ENCODE results near the gene CD2AP. TPM values are rescaled to one million over a fixed set of nuclear protein-coding genes. Genes with fewer than 3 reads are reported as not detected.

The CD2AP gene
- total RNA-seq, 1 experiment from 2014 or later, result 20.6 TPM

DNA sequence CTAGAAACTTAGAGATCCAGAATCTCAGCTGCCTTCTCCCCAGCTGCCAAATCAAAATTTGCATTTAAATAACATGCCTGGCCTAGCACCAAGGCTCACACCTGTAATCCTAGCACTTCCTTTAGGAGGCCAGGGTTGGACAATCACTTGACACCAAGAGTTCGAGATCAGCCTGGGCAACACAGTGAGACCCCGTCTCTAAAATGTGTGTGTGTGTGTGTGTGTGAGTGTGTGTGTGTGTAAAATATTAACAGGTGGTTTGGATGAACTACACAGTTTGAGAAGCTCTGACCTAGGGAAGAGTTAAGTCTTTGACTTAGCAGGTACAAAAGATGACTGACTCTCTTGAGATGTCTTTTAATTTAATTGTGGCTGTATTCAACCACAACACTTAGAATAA, 20.2 kb upstream of the CD2AP start:
- intact Hi-C loops (cut with micrococcal nuclease; ENCODE audit: unreplicated experiment), result no loop called here
- ChIA-PET POLR2A (ENCODE audit: low non-redundant PET) (no interaction called here), CTCF (no interaction called here)
- Histone ChIP-seq H3K9me3 (ENCODE audit: low read depth, low read length, poor library complexity, severe bottlenecking) (no peaks in the 10 kb centered on the region), H3K27me3 (replicated peaks; ENCODE audit: insufficient read depth, low read depth, low read length, poor library complexity) (no peaks in the 10 kb centered on the region), H3K4me3 (ENCODE audit: low read depth, low read length, poor library complexity, severe bottlenecking) (no peak overlapping the region), H3K36me3 (ENCODE audit: insufficient read depth, low read length, poor library complexity, severe bottlenecking) (no peaks in the 10 kb centered on the region), H3K27ac (ENCODE audit: low read depth, low read length, poor library complexity, severe bottlenecking) (no peak overlapping the region), H3K4me1 (ENCODE audit: insufficient read depth, low read length, poor library complexity, severe bottlenecking) (no peaks in the 10 kb centered on the region)
- no TSS peak for BruUV-seq (replicated peaks)
- TF ChIP-seq, protein P1, sequence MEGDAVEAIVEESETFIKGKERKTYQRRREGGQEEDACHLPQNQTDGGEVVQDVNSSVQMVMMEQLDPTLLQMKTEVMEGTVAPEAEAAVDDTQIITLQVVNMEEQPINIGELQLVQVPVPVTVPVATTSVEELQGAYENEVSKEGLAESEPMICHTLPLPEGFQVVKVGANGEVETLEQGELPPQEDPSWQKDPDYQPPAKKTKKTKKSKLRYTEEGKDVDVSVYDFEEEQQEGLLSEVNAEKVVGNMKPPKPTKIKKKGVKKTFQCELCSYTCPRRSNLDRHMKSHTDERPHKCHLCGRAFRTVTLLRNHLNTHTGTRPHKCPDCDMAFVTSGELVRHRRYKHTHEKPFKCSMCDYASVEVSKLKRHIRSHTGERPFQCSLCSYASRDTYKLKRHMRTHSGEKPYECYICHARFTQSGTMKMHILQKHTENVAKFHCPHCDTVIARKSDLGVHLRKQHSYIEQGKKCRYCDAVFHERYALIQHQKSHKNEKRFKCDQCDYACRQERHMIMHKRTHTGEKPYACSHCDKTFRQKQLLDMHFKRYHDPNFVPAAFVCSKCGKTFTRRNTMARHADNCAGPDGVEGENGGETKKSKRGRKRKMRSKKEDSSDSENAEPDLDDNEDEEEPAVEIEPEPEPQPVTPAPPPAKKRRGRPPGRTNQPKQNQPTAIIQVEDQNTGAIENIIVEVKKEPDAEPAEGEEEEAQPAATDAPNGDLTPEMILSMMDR (conservative IDR thresholded peaks at IDR 0.05; ENCODE audit: low read depth, low read length), result no peak
- no peak for TF ChIP-seq EZH2 (IDR thresholded peaks at IDR 0.05; ENCODE audit: borderline replicate concordance, low read depth, low read length, poor library complexity, severe bottlenecking)
- DNase-seq (ENCODE audit: low spot score), result no peak

DNA sequence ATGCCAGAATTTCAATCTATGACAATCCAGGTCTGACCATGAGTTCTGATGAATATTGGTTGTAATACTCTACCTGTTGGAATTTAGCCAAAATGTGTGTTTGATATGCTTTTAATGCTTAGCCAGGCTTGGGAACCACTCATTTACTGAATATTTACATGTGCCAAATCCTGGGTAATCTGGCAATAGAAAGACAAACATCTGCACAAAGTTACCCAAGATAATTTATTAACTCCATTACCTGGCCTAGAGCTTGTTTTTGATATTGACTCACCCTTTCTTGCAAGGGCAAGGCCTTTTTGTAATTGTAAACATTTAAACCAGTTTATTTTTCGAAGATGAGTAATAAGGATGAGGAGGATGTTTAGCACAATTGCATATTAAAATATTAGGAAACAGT, 13.5 kb upstream of the CD2AP start:
- no peak overlapping the region for H3K27ac ChIP-seq (ENCODE audit: low read depth, low read length, poor library complexity, severe bottlenecking)
- H3K9me3 ChIP-seq (ENCODE audit: low read depth, low read length, poor library complexity, severe bottlenecking), result no peaks in the 10 kb centered on the region
- TF ChIP-seq, protein P1 (conservative IDR thresholded peaks at IDR 0.05; ENCODE audit: low read depth, low read length), result no peak
- TF ChIP-seq EZH2 (IDR thresholded peaks at IDR 0.05; ENCODE audit: borderline replicate concordance, low read depth, low read length, poor library complexity, severe bottlenecking), result no peak
- DNase-seq (ENCODE audit: low spot score), result no peak
- H3K36me3 ChIP-seq (ENCODE audit: insufficient read depth, low read length, poor library complexity, severe bottlenecking), result no peaks in the 10 kb centered on the region
- ChIA-PET POLR2A (ENCODE audit: low non-redundant PET) (no interaction called here), CTCF (no interaction called here)
- BruUV-seq (replicated peaks), result no TSS peak
- intact Hi-C loops (cut with micrococcal nuclease; ENCODE audit: unreplicated experiment), result no loop called here
- no peak overlapping the region for H3K4me3 ChIP-seq (ENCODE audit: low read depth, low read length, poor library complexity, severe bottlenecking)
- no peaks in the 10 kb centered on the region for H3K4me1 ChIP-seq (ENCODE audit: insufficient read depth, low read length, poor library complexity, severe bottlenecking)
- no peaks in the 10 kb centered on the region for H3K27me3 ChIP-seq (replicated peaks; ENCODE audit: insufficient read depth, low read depth, low read length, poor library complexity)

DNA sequence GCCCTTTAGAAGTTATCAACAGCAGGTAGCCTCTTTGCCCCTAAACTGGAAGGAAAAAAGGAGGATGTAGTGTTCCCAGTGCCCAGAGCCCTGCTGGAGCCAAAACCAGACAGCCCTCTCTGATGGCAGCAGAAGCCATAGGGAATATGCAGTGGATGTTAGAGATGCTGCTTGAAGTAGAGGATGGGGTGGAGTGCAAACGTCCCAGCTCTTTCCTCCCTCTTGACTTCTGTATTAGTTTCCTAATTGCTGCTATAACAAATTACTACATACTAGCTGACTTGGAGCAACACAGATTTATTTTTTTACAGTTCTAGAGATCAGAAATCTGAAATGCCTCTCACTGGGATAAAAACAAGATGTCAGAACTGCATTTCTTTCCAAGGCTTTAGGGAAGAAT, 12.5 kb upstream of the CD2AP start:
- H3K27ac ChIP-seq (ENCODE audit: low read depth, low read length, poor library complexity, severe bottlenecking), result no peak overlapping the region
- TF ChIP-seq, protein P1 (conservative IDR thresholded peaks at IDR 0.05; ENCODE audit: low read depth, low read length), result no peak
- TF ChIP-seq EZH2 (IDR thresholded peaks at IDR 0.05; ENCODE audit: borderline replicate concordance, low read depth, low read length, poor library complexity, severe bottlenecking), result no peak
- intact Hi-C loops (cut with micrococcal nuclease; ENCODE audit: unreplicated experiment), result no loop called here
- H3K4me3 ChIP-seq (ENCODE audit: low read depth, low read length, poor library complexity, severe bottlenecking), result no peak overlapping the region
- H3K4me1 ChIP-seq (ENCODE audit: insufficient read depth, low read length, poor library complexity, severe bottlenecking), result no peaks in the 10 kb centered on the region
- DNase-seq (ENCODE audit: low spot score), result no peak
- no peaks in the 10 kb centered on the region for H3K27me3 ChIP-seq (replicated peaks; ENCODE audit: insufficient read depth, low read depth, low read length, poor library complexity)
- ChIA-PET CTCF (no interaction called here), POLR2A (ENCODE audit: low non-redundant PET) (no interaction called here)
- H3K9me3 ChIP-seq (ENCODE audit: low read depth, low read length, poor library complexity, severe bottlenecking), result no peaks in the 10 kb centered on the region
- BruUV-seq (replicated peaks), result no TSS peak
- H3K36me3 ChIP-seq (ENCODE audit: insufficient read depth, low read length, poor library complexity, severe bottlenecking), result no peaks in the 10 kb centered on the region

Measured in A673 (cell line).